NCI-H1436 treated with DMSO at 0.1 percent for 48 hours (cell line): ENCODE results near the gene TH.

Experiments
- DNase-seq: peaks from one replicate; lab custom pipeline; 2025; lab: John Stamatoyannopoulos, UW

The TH gene

DNA sequence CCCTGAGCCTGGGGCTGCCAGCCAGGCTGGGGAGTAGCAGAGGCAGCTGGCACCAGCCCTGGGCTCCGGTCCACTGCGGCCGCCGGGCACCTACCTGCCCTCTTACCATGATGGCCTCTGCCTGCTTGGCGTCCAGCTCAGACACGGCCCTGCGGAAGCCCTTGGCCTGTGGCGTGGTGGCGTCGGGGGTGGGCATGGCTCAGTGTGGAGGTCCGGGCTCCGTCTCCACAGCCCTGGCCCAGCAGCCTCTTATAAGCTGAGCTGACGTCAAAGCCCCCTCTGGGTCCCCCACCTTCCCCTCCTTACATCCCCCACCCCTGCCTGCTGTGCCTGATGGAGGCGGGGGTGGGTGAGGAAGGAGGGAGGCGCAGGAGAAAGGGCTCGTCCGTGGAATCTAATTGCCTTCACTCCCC lies at the start of gene TH:
TSS of gene TH (minus strand) at position 225 of the 413 bp plus-strand sequence. CDS start at position 196, 29 bp downstream.
- DNase-seq = no peak

DNA sequence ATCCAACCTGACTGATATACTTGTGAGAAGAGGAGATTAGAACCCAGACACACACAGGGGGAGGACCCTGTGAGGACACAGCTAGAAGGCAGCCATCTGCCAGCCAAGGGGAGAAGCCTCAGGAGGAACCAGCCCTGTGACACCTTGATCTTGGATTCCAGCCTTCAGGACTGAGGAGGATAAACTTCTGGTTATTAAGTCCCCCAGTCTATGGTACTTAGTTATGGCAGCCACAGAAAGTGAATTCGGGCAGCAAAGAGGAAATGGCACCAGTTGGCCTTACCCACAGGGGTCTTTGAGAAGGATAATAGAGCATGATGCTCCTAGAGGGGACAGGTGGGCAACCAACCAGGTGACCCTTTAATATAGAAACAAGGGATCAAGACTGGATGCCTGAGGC lies 49.4 kb upstream of the TH start:
- no peak for DNase-seq

DNA sequence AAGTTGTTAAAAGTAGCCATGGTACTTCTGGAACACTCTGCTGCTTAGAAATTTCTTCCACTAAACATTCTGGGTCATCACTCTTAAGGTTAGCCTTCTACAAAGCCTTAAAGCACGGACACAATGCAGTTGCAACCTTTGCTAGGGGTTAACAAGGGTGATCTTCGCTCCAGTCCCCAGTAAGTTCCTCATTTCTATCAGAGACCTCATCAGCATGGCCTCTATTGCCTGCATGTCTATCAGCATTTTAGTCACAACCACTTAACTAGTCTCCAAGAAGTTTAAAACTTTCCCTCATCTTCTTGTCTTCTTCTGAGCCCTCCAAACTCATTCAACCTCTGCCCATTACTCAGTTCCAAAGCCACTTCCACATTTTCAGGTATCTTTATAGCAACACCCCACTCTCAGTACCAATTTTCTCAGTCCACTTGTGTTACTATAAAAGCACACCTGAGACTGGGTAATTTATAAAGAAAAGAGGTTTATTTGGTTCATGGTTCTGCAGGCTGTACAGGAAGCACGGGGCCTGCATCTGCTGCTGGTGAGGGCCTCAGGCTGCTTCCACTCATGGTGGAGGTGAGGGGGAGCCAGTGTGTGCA lies 48.7 kb upstream of the TH start:
- no peak for DNase-seq

GRCh38 chr11:2219318-2220017 lies 47.9 kb upstream of the TH start:
- no peak for DNase-seq

GRCh38 chr11:2218031-2218633 lies 46.5 kb upstream of the TH start:
- no peak for DNase-seq

DNA sequence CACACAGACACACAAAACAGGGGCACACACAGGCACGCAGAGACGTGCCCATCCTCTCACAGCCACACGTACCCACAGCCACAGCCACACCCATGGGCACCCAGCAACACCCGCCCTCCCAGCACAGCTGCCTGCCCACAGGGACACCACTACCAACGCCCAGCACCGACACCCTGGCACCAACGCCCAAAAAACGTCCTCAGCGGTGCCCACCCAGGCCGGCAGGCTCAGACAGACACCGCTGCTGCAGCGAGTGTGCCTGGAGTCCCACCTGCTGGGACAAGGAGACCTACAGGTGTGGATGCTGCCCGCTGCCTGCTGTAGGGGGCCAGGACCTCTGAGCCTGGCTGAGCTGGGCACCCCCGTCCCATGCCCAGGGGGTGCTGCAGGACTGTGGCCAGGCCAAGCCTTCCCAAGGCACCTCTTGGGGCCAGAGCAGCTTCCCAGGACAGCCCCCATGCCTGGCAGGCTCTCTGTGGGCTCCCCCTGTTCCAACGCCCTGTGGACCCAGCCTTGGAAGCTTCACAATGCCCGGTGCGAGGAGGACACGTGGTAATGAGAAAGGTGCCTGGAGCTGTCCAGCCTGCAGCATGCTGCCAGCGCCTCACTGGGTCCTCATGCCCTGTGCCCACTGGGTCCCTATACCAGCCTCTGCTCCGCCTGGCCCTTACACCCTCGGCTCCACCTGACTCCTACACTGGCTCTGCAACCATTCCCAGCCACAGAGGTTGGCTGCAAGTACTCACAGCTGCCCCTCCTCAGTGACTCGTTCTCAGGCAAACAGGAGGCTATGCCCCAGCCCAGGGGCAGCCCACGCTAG lies 45.8 kb upstream of the TH start:
- DNase-seq = no peak

DNA sequence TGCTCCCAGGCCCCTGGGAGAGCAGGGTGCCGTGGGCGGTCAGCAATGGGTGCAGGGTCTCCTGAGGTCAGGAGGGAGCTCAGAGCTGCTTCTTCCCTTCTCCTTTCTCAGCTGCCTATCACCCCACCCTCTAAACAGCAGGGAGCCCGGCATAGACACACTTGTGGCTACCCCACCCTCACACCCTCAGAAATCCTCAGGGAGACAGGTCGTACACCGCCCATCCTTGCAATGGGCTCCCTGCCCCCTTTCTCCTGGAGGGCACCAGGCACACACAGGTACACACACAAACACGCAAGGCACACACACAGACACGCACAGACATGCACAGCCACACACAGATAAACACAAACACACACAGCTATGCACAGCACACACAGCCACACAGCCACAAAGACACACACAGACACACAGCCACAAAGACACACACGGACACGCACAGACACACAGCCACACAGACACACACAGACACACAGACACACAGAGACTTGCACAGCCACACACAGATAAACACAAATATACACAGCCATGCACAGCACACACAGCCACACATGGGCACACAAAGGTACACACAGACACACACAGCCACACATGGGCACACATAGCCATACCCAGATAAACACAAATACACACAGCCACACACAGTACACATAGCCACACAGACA lies 44.9 kb upstream of the TH start:
- DNase-seq = no peak

DNA sequence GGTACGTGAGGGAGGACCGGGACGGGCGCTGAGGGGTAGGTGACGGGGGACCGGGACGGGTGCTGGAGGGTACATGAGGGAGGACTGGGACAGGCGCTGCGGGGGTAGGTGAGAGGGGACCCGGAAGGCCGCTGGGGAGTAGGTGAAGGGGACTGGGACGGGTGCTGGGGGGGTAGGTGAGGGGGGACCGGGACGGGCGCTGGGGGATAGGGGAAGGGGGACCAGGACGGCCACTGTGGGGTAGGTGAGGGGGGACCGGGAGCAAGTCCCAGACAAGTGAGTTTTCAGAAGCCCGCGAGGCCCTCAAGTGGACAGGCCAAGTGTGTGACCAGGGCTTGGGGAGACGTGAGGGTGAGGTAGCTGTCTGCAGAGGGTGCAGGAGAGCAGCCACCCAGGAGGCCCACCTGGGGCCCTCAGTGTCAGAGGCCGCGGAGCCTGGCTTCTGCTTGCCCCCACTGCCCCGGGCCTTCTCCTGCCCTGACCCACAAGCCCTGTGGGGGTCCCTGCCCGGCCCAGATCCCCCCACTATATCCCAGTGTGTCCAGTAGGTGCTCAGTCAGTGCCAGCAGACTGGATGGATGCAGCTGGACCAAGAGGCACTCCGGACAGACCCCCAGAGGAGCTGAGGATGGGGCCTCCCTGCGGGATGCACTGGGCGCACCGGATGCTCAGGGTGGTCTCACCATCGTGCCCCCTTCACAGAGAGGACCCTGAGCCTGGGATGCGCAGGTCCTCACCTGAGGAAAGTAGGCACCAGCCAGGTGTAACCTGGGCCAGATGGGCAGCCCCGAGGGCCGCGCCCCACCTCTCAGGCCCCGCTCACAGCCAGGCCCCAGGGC lies 44.2 kb upstream of the TH start:
- no peak for DNase-seq

DNA sequence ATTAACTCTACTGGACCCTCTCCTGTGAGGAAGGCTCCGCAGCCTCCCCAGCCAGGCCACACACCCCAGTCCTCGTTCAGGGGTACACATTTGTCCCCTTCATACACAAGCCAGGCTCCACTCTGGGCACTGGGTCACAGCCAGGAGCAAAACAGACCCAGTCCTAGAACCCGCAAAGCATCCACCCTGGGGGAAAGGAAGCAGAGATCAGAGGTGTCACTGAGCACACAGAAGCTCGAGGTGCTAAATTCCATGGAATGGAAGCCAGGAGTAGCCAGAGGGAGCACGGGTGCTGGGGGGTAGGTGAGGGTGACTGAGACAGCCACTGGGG lies 43.6 kb upstream of the TH start:
- DNase-seq = no peak

DNA sequence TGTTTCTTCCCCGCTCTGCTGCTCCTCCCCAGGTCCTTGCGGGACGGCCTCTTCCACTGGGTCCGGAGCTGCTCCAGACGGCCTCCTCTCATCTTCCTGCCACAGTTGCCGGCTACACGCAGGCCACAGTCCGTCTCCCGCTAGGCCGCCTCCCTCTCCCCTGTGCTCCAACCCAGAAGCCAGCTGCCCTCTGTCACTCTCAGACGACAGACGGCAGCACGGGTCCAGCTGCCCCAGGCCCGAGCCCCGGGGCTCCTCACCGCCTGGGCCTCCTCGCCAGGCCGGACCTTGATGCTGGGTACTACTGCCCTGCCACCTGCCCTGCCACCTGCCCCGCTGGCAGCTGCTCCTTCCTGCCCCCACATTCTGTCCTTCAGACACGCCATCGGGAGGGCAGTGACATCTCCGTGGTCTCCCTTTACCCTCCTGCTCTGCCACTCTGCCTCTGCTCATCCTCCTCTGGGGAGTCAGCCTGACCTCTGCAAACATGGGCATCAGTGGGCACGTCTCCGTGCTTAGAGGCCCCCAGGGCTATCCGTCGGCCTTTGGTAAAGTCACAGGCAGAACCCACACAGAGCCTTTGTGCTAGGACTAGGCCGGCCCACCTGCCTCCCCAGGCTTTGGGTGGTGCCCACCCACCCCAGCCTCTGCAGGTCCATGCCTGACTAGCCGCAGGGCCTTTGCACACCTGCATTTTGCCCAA lies 43.1 kb upstream of the TH start:
- no peak for DNase-seq

- DNase-seq = no peak
Measured at GRCh38 chr11:2213890-2214526, 42.4 kb upstream of the TH start.

DNA sequence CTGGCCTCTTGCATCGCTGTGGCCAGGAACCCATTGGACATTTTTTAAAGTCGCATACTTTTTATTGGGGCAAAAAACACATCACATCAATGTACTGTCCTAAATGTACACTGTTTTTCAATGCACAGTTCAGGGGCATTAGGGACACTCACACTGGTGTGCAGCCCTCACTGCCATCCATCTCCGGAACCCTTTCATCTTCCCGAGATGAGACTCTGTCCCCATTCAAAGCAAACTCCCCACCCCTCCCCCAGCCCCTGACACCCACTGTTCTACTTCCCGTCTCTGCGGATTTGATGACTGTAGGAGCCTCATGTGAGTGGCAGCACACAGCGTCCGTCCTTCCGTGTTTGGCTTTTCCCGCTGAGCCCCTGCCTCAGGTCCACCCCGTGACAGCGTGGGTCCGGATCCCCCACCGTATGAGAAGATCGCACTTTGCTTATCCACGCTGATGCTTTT lies 41.8 kb upstream of the TH start:
- no peak for DNase-seq

DNA sequence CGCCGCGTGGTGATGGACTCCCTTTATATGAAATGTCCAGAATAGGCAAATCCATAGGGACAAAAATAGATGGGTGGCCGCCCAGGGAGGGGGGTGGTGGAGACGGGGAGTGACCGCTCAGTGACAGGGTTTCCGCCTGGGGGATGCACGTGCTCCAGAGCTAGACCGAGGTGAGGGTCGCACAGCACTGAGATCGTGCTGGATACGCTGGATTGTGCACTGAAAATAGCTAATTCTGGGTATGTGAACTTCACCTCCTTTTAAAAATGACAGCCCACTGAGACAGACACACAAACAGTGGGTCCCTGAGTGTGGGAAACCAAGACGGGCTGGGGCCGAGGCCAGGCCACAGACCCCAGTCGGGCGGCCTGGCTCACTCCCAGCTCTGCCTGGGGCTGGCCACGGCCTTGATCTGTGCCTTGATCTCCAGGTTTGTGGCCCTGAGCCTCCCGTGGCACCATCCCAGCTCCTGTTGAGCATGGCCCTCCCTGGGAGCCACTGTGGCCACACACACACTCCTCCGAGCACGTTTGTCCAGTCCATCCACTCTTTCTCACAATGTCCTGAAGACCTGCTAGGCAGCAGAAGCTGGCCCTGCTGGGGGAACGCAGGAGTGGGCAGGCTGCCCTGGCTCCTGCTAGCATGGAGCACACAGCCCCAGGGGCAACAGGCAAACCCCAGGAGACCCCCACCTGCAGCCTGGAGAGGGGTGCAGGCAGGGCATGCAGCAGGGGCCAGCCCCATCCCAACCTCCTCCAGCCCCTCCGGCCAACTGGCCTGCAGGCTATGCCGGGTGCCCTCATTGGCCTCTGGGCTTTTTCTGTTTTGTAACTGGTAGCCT lies 41.0 kb upstream of the TH start:
- DNase-seq = no peak

- no peak for DNase-seq
Measured at GRCh38 chr11:2211113-2211971, 39.7 kb upstream of the TH start.

DNA sequence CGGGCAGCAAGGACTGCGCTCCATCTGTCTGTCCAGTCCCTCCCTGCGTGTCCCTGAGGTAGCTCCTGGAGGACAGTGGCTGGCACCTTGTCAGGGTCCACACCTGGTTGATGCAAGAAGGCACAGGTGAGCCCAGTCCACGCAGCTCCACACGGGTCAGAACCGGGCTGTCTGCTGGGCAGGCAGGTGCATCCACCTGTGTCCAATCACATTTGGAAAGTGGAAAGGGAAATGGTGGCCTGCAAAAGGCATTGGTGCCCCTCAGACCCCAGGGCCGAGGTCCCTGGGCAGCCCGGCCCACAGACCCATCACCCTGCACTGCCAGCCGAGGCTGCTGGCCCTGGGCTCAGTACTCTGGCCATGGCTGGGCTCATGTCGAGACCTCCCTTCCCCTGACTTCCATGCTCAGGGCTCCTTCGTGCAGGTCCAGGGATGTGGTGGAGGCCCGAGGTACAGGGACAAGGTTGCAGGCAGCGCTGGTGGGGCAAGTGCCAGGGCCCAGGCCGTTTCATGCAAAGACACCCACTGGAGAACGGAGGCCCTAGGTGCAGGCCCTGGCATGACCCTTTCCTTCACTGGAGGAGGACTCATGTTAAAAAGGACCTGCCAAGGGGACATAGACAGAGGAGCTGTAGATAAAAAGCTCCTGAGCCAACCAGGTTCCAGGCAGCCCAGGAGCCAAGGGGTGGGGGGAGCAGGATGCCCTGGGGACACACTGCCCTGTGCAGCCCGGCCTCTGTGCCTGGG lies 38.9 kb upstream of the TH start:
- no peak for DNase-seq

DNA sequence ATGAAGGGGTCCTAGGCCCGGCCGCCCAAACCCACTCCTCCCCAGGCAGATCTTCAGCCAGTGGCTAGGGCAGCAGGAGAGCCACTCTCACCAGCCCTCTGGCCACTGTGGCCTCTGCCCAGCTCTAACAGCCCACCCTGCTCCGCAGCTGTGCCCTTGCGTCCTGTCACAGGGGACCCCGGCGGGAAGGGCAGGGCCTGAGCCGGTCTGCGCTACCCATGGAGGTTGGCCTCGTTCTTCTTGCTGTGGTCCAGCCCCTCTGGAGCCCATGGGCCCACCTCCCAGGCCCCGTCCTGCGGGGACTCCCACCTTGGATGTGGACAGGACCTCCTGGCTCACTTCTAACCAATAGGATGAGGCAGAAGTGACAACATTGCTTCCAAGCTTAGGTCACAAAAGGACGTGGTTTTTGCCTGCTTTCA lies 38.3 kb upstream of the TH start:
- DNase-seq = no peak

DNA sequence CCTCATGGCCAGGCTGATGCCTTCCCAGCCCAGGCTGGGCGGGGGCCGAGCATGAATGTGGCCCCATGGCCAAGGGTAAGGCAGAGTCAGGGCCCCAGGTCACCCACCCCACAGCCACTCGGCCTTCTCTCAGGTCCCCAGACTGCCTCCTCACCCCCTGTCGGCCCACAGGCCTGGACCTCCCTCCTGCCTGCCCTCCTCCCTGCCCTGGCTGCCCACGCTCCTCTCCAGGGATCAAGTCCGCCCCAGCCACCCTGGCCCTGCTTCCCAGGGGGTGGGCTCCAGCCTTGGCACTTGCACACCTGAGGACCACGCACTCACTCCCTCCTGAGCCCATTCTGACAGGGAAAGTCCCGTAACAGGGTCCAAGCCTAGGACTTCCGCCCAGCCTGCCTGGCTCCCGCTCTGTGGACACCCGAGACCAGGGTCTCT lies 37.8 kb upstream of the TH start:
- no peak for DNase-seq
